ENCODE measurements around the gene SIL1. TPM values are rescaled to one million over a fixed set of nuclear protein-coding genes. Genes with fewer than 3 reads are reported as not detected.

Gene SIL1
- total and polyA plus RNA-seq, 2 of the 4 experiments (the other 2 are of a cell fraction), result 56.1 to 66.0 TPM

DNA sequence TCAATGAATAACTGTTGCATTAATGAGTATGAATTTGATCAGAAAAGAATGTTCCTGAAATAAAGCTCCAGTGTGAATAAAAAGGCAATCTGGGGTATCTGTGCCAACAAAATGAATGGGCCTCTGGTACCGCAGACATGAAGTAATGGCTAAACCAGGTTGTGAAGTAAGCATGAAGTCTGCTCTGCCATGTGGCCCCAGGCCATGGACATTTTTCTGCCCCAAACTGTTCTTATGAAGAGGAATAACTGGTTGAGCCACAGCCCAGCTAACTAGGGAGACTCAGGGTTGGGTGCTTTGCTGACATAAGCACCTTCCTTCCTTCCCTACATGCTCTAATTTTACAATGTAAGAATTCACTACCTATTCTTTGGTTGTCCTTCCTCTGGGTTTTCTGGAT is 175.6 kb downstream of the SIL1 start:
- Histone ChIP-seq H3K4ac (ENCODE audit: low read depth, low read length) (no peak overlapping the region), H3K23ac (ENCODE audit: low read depth, low read length) (no peak overlapping the region), H2BK15ac (ENCODE audit: low read depth, low read length) (no peak overlapping the region), H3K79me1 (ENCODE audit: low read depth in 1 of 2, low read length in 2 of 2) (no peaks in the 10 kb centered on the region), H3K27me3 (ENCODE audit: control insufficient read depth, insufficient read depth, low read length) (no peaks in the 10 kb centered on the region), H2AFZ (replicated peaks; ENCODE audit: low read length, poor library complexity) (no peak overlapping the region), H3K18ac (ENCODE audit: low read depth, low read length) (no peak overlapping the region), H3K14ac (replicated peaks; ENCODE audit: low read depth, low read length) (no peak overlapping the region), H3K56ac (ENCODE audit: extremely low read depth, insufficient read depth, low read length) (no peak overlapping the region), H2AK5ac (ENCODE audit: low read depth, low read length) (no peak overlapping the region), H4K8ac (ENCODE audit: low read depth in 2 of 2, low read length in 2 of 2) (no peak overlapping the region), H3K36me3 (ENCODE audit: control insufficient read depth, insufficient read depth, low read length) (peaks cover 11% of the 10 kb centered on the region), H3K9me1 (ENCODE audit: insufficient read depth, low read length) (no peaks in the 10 kb centered on the region), H4K91ac (ENCODE audit: insufficient read depth, low read depth, low read length) (no peak overlapping the region), H4K20me1 (ENCODE audit: insufficient read depth, low read length) (no peaks in the 10 kb centered on the region), H3K9ac (ENCODE audit: low read depth, low read length) (no peak overlapping the region), H2BK20ac (ENCODE audit: low read depth, low read length) (no peak overlapping the region), H2BK120ac (ENCODE audit: low read depth, low read length) (no peak overlapping the region), H3K9me3 (ENCODE audit: control insufficient read depth, insufficient read depth, low read length) (no peaks in the 10 kb centered on the region), H3K4me3 (ENCODE audit: insufficient read depth, low read depth, low read length) (no peak overlapping the region), H2BK5ac (ENCODE audit: low read depth, low read length, poor library complexity, severe bottlenecking) (no peak overlapping the region), H4K5ac (ENCODE audit: low read depth, low read length) (no peak overlapping the region), H3K27ac (ENCODE audit: insufficient read depth, low read length) (no peak overlapping the region), H2AK9ac (replicated peaks; ENCODE audit: low read depth, low read length, poor library complexity) (no peak overlapping the region), H3K4me1 (ENCODE audit: control insufficient read depth, insufficient read depth, low read length) (no peaks in the 10 kb centered on the region), H3K4me2 (ENCODE audit: low read depth, low read length) (no peak overlapping the region)
- DNase-seq (no peak), ATAC-seq (ENCODE audit: low read depth) (no peak)
- intact Hi-C loops (cut with micrococcal nuclease), result no loop called here
- CTCF ChIA-PET, result interaction anchor here (1.2 kb wide), 1 partner anchor 21 kb away, joined by 3 read pairs; no protein-coding TSS in a partner anchor
- in situ Hi-C loops (cut with MboI; ENCODE audit: low sequenced_read_pairs), result no loop called here
- no TSS peak for BruUV-seq (replicated peaks)
- dilution Hi-C loops (cut with HindIII; ENCODE audit: low sequenced_read_pairs, unreplicated experiment), result no loop called here
- WGBS, 2 experiments (ENCODE audit: extremely low coverage in 2 of 2, insufficient read length in 1 of 2), result 100% methylated on average over 1 of the region's 1 CpG; no CpG with 5 or more reads in 1 of the 2 experiments
- TF ChIP-seq MXI1 (IDR thresholded peaks at IDR 0.05; ENCODE audit: borderline replicate concordance, low read depth, low read length) (no peak), MAZ (IDR thresholded peaks at IDR 0.05; ENCODE audit: borderline replicate concordance, low read depth, low read length) (no peak), SMC3 (IDR thresholded peaks at IDR 0.05; ENCODE audit: low read depth, low read length) (no peak), RFX5 (IDR thresholded peaks at IDR 0.05; ENCODE audit: low read depth, low read length) (no peak), BHLHE40 (IDR thresholded peaks at IDR 0.05; ENCODE audit: low read depth, low read length) (no peak), RCOR1 (IDR thresholded peaks at IDR 0.05; ENCODE audit: insufficient replicate concordance, low read length) (no peak), POLR2A (IDR thresholded peaks at IDR 0.05; ENCODE audit: low read depth, low read length) (no peak), NFE2L2 (IDR thresholded peaks at IDR 0.05; ENCODE audit: low read depth, low read length) (no peak)
- TF ChIP-seq, protein P1, sequence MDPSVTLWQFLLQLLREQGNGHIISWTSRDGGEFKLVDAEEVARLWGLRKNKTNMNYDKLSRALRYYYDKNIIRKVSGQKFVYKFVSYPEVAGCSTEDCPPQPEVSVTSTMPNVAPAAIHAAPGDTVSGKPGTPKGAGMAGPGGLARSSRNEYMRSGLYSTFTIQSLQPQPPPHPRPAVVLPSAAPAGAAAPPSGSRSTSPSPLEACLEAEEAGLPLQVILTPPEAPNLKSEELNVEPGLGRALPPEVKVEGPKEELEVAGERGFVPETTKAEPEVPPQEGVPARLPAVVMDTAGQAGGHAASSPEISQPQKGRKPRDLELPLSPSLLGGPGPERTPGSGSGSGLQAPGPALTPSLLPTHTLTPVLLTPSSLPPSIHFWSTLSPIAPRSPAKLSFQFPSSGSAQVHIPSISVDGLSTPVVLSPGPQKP (IDR thresholded peaks at IDR 0.05; ENCODE audit: borderline replicate concordance, low read depth, low read length), result no peak
- TF ChIP-seq, protein P2, sequence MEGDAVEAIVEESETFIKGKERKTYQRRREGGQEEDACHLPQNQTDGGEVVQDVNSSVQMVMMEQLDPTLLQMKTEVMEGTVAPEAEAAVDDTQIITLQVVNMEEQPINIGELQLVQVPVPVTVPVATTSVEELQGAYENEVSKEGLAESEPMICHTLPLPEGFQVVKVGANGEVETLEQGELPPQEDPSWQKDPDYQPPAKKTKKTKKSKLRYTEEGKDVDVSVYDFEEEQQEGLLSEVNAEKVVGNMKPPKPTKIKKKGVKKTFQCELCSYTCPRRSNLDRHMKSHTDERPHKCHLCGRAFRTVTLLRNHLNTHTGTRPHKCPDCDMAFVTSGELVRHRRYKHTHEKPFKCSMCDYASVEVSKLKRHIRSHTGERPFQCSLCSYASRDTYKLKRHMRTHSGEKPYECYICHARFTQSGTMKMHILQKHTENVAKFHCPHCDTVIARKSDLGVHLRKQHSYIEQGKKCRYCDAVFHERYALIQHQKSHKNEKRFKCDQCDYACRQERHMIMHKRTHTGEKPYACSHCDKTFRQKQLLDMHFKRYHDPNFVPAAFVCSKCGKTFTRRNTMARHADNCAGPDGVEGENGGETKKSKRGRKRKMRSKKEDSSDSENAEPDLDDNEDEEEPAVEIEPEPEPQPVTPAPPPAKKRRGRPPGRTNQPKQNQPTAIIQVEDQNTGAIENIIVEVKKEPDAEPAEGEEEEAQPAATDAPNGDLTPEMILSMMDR (conservative IDR thresholded peaks at IDR 0.05; ENCODE audit: low read depth, low read length), result no peak
- POLR2A ChIA-PET (ENCODE audit: unreplicated experiment), result no interaction called here
